ENCODE results near the gene RPL27A. TPM values are rescaled to one million over a fixed set of nuclear protein-coding genes. Genes with fewer than 3 reads are reported as not detected.
A peak's percentile ranks its signal among the peaks of the same experiment; 100 is the strongest.

RPL27A gene
- total RNA-seq, 1 donor: 965 TPM

DNA sequence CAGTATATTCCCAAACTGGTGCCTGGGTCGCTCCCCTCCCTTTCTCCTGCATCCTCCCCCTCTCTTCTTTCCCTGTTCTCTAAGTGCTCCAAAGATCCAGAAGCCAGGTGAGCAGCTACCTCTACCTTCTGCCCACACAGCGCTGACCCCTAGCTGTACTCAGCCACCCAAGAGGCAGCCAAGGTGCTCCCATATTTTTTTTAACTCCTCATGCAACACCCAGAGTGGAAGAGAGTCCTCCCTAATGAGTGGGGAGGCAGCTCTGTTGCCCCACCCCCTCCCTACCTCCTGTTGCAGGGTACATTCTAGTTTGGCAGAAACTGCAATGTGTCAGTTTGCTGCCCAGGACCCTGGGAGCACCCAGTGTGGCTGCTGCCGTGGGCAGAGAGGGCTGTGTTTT lies 40.2 kb downstream of the RPL27A start:
- TF ChIP-seq CTCF (IDR thresholded peaks at IDR 0.05; ENCODE audit: insufficient read depth, low read length): no peak
- DNase-seq (ENCODE audit: low read depth): no peak
- no peak overlapping the region for H3K4me3 ChIP-seq (ENCODE audit: low read depth, low read length)

DNA sequence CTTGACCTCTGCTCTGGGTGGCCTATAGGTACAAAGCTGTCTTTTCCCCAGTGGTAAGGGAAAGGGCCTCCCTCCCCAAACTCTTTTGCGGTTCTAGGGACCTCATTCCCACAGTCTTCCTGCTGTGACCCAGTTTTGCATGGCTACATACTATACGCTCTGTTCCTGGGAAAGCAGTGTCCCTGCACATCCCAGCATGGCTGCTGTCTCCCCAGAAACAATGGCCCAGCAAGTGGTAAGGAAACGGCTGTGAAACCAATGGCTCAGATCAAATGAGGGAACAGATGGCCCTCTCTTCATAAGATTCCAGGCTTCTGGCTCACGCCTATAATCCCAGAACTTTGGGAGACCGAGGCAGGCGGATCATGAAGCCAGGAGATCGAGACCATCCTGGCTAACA lies 41.1 kb downstream of the RPL27A start:
- no peak for DNase-seq (ENCODE audit: low read depth)
- TF ChIP-seq CTCF (IDR thresholded peaks at IDR 0.05; ENCODE audit: insufficient read depth, low read length): no peak

DNA sequence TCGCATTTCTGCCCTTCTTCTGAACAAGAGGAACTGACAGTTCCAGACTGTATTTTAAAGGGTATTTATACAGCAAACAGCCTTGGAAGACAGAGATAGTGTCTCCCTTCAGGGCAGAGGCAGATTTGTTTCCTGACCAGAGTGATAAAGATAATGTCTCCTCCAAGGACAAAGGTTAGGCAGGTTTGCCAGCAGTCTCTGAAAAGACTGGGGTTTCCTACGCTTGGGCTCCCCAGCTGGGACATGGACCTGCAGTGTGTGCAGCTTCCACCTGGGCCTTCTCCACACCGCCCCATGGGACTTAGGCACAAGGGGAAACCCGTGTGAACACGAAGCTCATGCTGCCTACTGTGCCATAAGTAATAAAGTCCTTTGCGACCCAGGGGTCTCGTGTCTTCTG lies 42.1 kb downstream of the RPL27A start:
- no peak overlapping the region for H3K4me3 ChIP-seq (ENCODE audit: low read depth, low read length)
- DNase-seq (ENCODE audit: low read depth): no peak
- no peak for TF ChIP-seq CTCF (IDR thresholded peaks at IDR 0.05; ENCODE audit: insufficient read depth, low read length)

More for the DNA sequence above, 41.1 kb downstream of the RPL27A start:
- no peak overlapping the region for H3K4me3 ChIP-seq (ENCODE audit: low read depth, low read length)

- no peak for DNase-seq (ENCODE audit: low read depth)
- no peak overlapping the region for H3K4me3 ChIP-seq (ENCODE audit: low read depth, low read length)
- TF ChIP-seq CTCF (IDR thresholded peaks at IDR 0.05; ENCODE audit: insufficient read depth, low read length): no peak
Observed at GRCh38 chr11:8726395-8726794, 43.8 kb downstream of the RPL27A start.

- no peak overlapping the region for H3K4me3 ChIP-seq (ENCODE audit: low read depth, low read length)
- TF ChIP-seq CTCF (IDR thresholded peaks at IDR 0.05; ENCODE audit: insufficient read depth, low read length): no peak
- DNase-seq (ENCODE audit: low read depth): peak; percentile 59
Observed at GRCh38 chr11:8728563-8728962, 46.0 kb downstream of the RPL27A start.

GRCh38 chr11:8729067-8729466 lies 46.5 kb downstream of the RPL27A start:
- no peak overlapping the region for H3K4me3 ChIP-seq (ENCODE audit: low read depth, low read length)
- no peak for DNase-seq (ENCODE audit: low read depth)
- no peak for TF ChIP-seq CTCF (IDR thresholded peaks at IDR 0.05; ENCODE audit: insufficient read depth, low read length)

All from fibroblast of the aortic adventitia (primary cell).